ENCODE data around the gene SLC35G6.
"Not testable (repeated sequence)": the region's sequence is repeated elsewhere in the genome, so short reads cannot be mapped to it uniquely, and the experiment has no call there.

The SLC35G6 gene

GRCh38 chr17:7448461-7448860, 32.8 kb upstream of the SLC35G6 start:
- in situ Hi-C loops (cut with MboI; ENCODE audit: low pct_unique_long_range_greater_than_20kb, low sequenced_read_pairs): no loop called here

GRCh38 chr17:7459961-7460545, 21.2 kb upstream of the SLC35G6 start:
- in situ Hi-C loops (cut with MboI; ENCODE audit: low pct_unique_long_range_greater_than_20kb, low sequenced_read_pairs): no loop called here
- DNase-seq: no peak

More at GRCh38 chr17:7448461-7448860, 32.8 kb upstream of the SLC35G6 start:
- DNase-seq: no peak

GRCh38 chr17:7460850-7461660, 20.2 kb upstream of the SLC35G6 start:
- DNase-seq: no peak
- in situ Hi-C loops (cut with MboI; ENCODE audit: low pct_unique_long_range_greater_than_20kb, low sequenced_read_pairs): no loop called here

GRCh38 chr17:7462474-7463371, 18.5 kb upstream of the SLC35G6 start:
- in situ Hi-C loops (cut with MboI; ENCODE audit: low pct_unique_long_range_greater_than_20kb, low sequenced_read_pairs): no loop called here
- no peak for DNase-seq

GRCh38 chr17:7463372-7463846, 17.8 kb upstream of the SLC35G6 start:
- DNase-seq: no peak
- in situ Hi-C loops (cut with MboI; ENCODE audit: low pct_unique_long_range_greater_than_20kb, low sequenced_read_pairs): no loop called here

- no peak for DNase-seq
- in situ Hi-C loops (cut with MboI; ENCODE audit: low pct_unique_long_range_greater_than_20kb, low sequenced_read_pairs): no loop called here
Observed at GRCh38 chr17:7464081-7464480, 17.2 kb upstream of the SLC35G6 start.

GRCh38 chr17:7465597-7466275, 15.5 kb upstream of the SLC35G6 start:
- in situ Hi-C loops (cut with MboI; ENCODE audit: low pct_unique_long_range_greater_than_20kb, low sequenced_read_pairs): no loop called here
- DNase-seq: no peak

- no peak for DNase-seq
- in situ Hi-C loops (cut with MboI; ENCODE audit: low pct_unique_long_range_greater_than_20kb, low sequenced_read_pairs): no loop called here
Observed at GRCh38 chr17:7466318-7466638, 15.0 kb upstream of the SLC35G6 start.

- DNase-seq: no peak
- in situ Hi-C loops (cut with MboI; ENCODE audit: low pct_unique_long_range_greater_than_20kb, low sequenced_read_pairs): no loop called here
Observed at GRCh38 chr17:7466639-7467341, 14.5 kb upstream of the SLC35G6 start.

- in situ Hi-C loops (cut with MboI; ENCODE audit: low pct_unique_long_range_greater_than_20kb, low sequenced_read_pairs): no loop called here
- DNase-seq: no peak
Observed at GRCh38 chr17:7467498-7467897, 13.7 kb upstream of the SLC35G6 start.

- no peak for DNase-seq
Observed at GRCh38 chr17:7468290-7468689, 13.0 kb upstream of the SLC35G6 start.

GRCh38 chr17:7468804-7469389, 12.3 kb upstream of the SLC35G6 start:
- in situ Hi-C loops (cut with MboI; ENCODE audit: low pct_unique_long_range_greater_than_20kb, low sequenced_read_pairs): no loop called here
- DNase-seq: no peak

More at GRCh38 chr17:7468290-7468689, 13.0 kb upstream of the SLC35G6 start:
- in situ Hi-C loops (cut with MboI; ENCODE audit: low pct_unique_long_range_greater_than_20kb, low sequenced_read_pairs): no loop called here

GRCh38 chr17:7469843-7470242, 11.4 kb upstream of the SLC35G6 start:
- in situ Hi-C loops (cut with MboI; ENCODE audit: low pct_unique_long_range_greater_than_20kb, low sequenced_read_pairs); DNase-seq: not testable (repeated sequence)

- in situ Hi-C loops (cut with MboI; ENCODE audit: low pct_unique_long_range_greater_than_20kb, low sequenced_read_pairs); DNase-seq: not testable (repeated sequence)
Observed at GRCh38 chr17:7470457-7470973, 10.7 kb upstream of the SLC35G6 start.

- in situ Hi-C loops (cut with MboI; ENCODE audit: low pct_unique_long_range_greater_than_20kb, low sequenced_read_pairs): no loop called here
- no peak for DNase-seq
Observed at GRCh38 chr17:7471729-7472128, 9.5 kb upstream of the SLC35G6 start.

GRCh38 chr17:7474767-7475166, 6.5 kb upstream of the SLC35G6 start:
- DNase-seq; in situ Hi-C loops (cut with MboI; ENCODE audit: low pct_unique_long_range_greater_than_20kb, low sequenced_read_pairs): not testable (repeated sequence)

GRCh38 chr17:7475764-7476422, 5.4 kb upstream of the SLC35G6 start:
- DNase-seq: no peak
- in situ Hi-C loops (cut with MboI; ENCODE audit: low pct_unique_long_range_greater_than_20kb, low sequenced_read_pairs): no loop called here

- in situ Hi-C loops (cut with MboI; ENCODE audit: low pct_unique_long_range_greater_than_20kb, low sequenced_read_pairs): no loop called here
- DNase-seq: no peak
Observed at GRCh38 chr17:7476494-7476893, 4.8 kb upstream of the SLC35G6 start.
